ENCODE data around the gene SLC37A1.

GRCh38 chr21:42534421-42535378 is 21.0 kb downstream of the SLC37A1 start:
- no peak for TF ChIP-seq POLR2A (IDR thresholded peaks at IDR 0.05; ENCODE audit: borderline replicate concordance, extremely low read depth, insufficient read depth, insufficient read length)
- TF ChIP-seq CTCF (IDR thresholded peaks at IDR 0.05 in 2 of 3, conservative IDR thresholded peaks at IDR 0.05 in 1 of 3; ENCODE audit: borderline replicate concordance in 1 of 3, insufficient read depth in 1 of 3, low read depth in 2 of 3, low read length in 2 of 3), result no peak
- no peak for TF ChIP-seq EZH2phosphoT487 (IDR thresholded peaks at IDR 0.05; ENCODE audit: borderline replicate concordance)

Data from HCT116 (cell line).